ENCODE results near the gene ANO9. TPM values are rescaled to one million over a fixed set of nuclear protein-coding genes. Genes with fewer than 3 reads are reported as not detected.

The ANO9 gene
- total RNA-seq, 1 donor from 2014 or later = 31.0 TPM

- H3K36me3 Mint-ChIP-seq (ENCODE audit: insufficient read depth) = peaks cover 2% of the 10 kb centered on the region
- TF ChIP-seq CTCF (IDR thresholded peaks at IDR 0.05; ENCODE audit: unreplicated experiment) = peak; percentile 7
- H3K4me1 Mint-ChIP-seq (ENCODE audit: low read depth) = peaks cover 3% of the 10 kb centered on the region
- peak overlapping the region; percentile 52 for H3K27ac Mint-ChIP-seq
- H3K4me3 Mint-ChIP-seq (ENCODE audit: low read depth) = no peak overlapping the region
- no peak for DNase-seq (ENCODE audit: low spot score, unreplicated experiment)
- H3K27me3 Mint-ChIP-seq = no peaks in the 10 kb centered on the region
- no peaks in the 10 kb centered on the region for H3K9me3 Mint-ChIP-seq (ENCODE audit: low read depth)
These were observed 32.0 kb downstream of the ANO9 start for GRCh38 chr11:409600-410483.

GRCh38 chr11:409008-409599, 32.7 kb downstream of the ANO9 start:
- no peak overlapping the region for H3K4me3 Mint-ChIP-seq (ENCODE audit: low read depth)
- TF ChIP-seq CTCF (IDR thresholded peaks at IDR 0.05; ENCODE audit: unreplicated experiment) = no peak
- no peak overlapping the region for H3K27ac Mint-ChIP-seq
- DNase-seq (ENCODE audit: low spot score, unreplicated experiment) = no peak
- peaks cover 2% of the 10 kb centered on the region for H3K36me3 Mint-ChIP-seq (ENCODE audit: insufficient read depth)
- H3K9me3 Mint-ChIP-seq (ENCODE audit: low read depth) = no peaks in the 10 kb centered on the region
- peaks cover 3% of the 10 kb centered on the region for H3K4me1 Mint-ChIP-seq (ENCODE audit: low read depth)
- H3K27me3 Mint-ChIP-seq = no peaks in the 10 kb centered on the region

- TF ChIP-seq CTCF (IDR thresholded peaks at IDR 0.05; ENCODE audit: unreplicated experiment) = no peak
- no peak overlapping the region for H3K4me3 Mint-ChIP-seq (ENCODE audit: low read depth)
- no peaks in the 10 kb centered on the region for H3K27me3 Mint-ChIP-seq
- peaks cover 3% of the 10 kb centered on the region for H3K4me1 Mint-ChIP-seq (ENCODE audit: low read depth)
- no peak for DNase-seq (ENCODE audit: low spot score, unreplicated experiment)
- H3K36me3 Mint-ChIP-seq (ENCODE audit: insufficient read depth) = peaks cover 4% of the 10 kb centered on the region
- H3K9me3 Mint-ChIP-seq (ENCODE audit: low read depth) = no peaks in the 10 kb centered on the region
- H3K27ac Mint-ChIP-seq = no peak overlapping the region
These were observed 33.4 kb downstream of the ANO9 start for GRCh38 chr11:408154-409007.

GRCh38 chr11:407651-408123, 34.1 kb downstream of the ANO9 start:
- DNase-seq (ENCODE audit: low spot score, unreplicated experiment) = no peak
- Mint-ChIP-seq H3K4me1 (ENCODE audit: low read depth) (peaks cover 3% of the 10 kb centered on the region), H3K27me3 (no peaks in the 10 kb centered on the region), H3K36me3 (ENCODE audit: insufficient read depth) (peaks cover 4% of the 10 kb centered on the region), H3K9me3 (ENCODE audit: low read depth) (no peaks in the 10 kb centered on the region), H3K27ac (no peak overlapping the region), H3K4me3 (ENCODE audit: low read depth) (no peak overlapping the region)
- TF ChIP-seq CTCF (IDR thresholded peaks at IDR 0.05; ENCODE audit: unreplicated experiment) = no peak

Measured in progenitor cell of endocrine pancreas (in vitro differentiated cells).